Epithelial cell of proximal tubule (primary cell): Measurements from ENCODE around the gene EPHA4. TPM values are rescaled to one million over a fixed set of nuclear protein-coding genes. Genes with fewer than 3 reads are reported as not detected.

ENCODE experiments used
- DNase-seq: peaks from one replicate; pipeline ENCODE4 v3.0.0-alpha.2; 2011; ENCODE audit warnings: low read depth
- H3K4me3 ChIP-seq: 2 replicates; pipeline ENCODE4 v1.5.1; 2011; ENCODE audit warnings: low read depth, mild to moderate bottlenecking, low read length
- total RNA-seq: library from RNA; depleted of rRNA; stranded (reverse); fragments of >200 nt; gene quantifications from 2 replicates; pipeline ENCODE4 v1.2.3, GENCODE V29; 2015
- TF ChIP-seq, protein P1 (sequence below): conservative IDR thresholded peaks from 2 replicates; pipeline ENCODE4 v1.5.1; 2012; ENCODE audit warnings: low read depth, mild to moderate bottlenecking, low read length

Gene EPHA4
- total RNA-seq, 1 donor from 2014 or later, result 13.3 TPM

DNA sequence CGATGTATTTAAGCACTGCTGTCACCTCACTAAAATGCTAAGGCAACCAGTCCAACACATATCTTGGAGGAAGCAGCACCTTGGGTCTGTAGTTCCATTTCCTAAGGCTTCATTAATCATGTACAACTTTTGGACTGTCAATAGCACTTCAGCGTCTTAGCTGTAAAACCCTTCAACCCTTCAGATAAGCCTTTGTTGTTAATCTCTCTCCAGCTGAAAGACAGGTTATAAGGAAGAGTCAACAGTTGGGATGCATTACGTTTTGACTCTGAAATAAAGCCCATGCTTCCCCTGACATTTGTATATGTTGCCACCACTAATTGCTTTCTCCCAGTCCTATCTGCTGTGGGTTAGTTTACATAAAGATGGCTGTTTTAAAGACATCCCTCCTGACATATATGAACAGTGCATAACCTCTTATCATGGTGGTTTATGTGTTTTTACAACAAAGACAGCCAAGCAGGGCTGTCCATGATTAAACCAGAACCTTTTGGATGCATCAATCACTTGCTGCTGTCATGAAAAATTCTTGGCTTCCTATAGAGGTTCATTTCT lies 81.5 kb downstream of the EPHA4 start:
- no peak for DNase-seq
- H3K4me3 ChIP-seq, result no peak overlapping the region
- TF ChIP-seq, protein P1, sequence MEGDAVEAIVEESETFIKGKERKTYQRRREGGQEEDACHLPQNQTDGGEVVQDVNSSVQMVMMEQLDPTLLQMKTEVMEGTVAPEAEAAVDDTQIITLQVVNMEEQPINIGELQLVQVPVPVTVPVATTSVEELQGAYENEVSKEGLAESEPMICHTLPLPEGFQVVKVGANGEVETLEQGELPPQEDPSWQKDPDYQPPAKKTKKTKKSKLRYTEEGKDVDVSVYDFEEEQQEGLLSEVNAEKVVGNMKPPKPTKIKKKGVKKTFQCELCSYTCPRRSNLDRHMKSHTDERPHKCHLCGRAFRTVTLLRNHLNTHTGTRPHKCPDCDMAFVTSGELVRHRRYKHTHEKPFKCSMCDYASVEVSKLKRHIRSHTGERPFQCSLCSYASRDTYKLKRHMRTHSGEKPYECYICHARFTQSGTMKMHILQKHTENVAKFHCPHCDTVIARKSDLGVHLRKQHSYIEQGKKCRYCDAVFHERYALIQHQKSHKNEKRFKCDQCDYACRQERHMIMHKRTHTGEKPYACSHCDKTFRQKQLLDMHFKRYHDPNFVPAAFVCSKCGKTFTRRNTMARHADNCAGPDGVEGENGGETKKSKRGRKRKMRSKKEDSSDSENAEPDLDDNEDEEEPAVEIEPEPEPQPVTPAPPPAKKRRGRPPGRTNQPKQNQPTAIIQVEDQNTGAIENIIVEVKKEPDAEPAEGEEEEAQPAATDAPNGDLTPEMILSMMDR, result no peak

DNA sequence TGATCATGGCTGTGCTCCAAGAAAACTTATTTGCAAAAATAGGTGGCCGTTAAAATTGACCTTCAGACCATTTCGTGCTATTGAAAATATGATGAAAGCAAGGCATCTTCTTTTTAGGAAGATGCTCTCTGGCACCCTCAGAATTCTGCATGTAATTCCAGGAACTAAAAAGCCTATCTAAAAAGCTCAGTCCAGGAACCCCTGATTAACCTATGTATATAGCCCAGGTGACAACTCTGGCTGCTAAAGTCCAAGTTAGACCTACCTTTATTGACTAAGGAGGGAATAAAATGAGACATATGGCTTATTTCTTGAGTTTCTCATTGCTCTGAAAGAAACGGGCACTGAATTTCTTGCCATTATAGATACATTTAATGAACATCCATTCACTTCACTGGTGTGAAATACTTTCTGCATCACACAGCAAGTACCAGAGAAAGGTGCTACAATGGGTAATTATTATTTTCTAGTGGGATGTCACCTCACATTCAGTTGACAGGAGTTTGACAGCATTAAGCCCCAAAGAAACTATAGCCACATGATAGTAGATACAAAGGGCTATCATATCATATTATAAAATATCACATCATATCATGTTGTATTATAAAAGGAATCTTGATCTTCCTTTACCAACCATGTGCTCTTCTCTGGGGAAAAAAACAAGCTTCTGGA lies 83.8 kb downstream of the EPHA4 start:
- H3K4me3 ChIP-seq, result no peak overlapping the region
- DNase-seq, result no peak
- TF ChIP-seq, protein P1, result no peak

DNA sequence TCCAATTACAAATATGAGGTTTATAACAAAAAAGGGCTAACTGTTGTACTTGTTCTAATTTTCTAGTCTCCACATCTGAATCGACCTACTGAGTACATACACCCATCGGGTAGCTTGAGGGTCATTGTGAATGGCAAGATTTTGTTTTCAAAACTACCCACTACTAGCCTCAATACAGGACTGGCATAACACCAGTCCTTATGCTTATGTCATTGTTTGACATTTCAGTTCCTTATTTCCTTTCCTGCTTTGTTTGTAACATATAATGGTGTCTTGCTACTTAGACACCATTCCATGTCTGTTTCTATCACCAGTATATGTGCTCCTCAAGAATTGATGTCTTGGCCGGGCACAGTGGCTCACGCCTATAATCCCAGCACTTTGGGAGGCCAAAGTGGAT lies 86.0 kb downstream of the EPHA4 start:
- no peak for DNase-seq

DNA sequence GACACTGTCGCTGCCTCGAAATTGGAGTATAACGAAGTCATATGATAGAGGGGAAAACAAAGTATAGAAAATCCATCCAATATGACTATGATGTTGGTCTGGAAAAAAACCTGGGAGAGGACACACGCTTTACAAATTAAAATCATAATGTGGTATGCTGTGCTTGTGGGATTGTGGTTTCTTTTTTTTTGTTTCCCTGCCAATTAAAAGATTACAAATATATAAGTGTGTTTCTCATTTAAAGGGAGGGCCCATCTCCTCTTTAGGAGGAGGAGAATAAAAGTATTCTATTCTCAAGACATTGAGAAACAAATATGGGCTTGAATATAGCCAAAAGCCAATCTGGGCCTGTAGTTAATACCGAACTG lies 86.6 kb downstream of the EPHA4 start:
- no peak overlapping the region for H3K4me3 ChIP-seq
- TF ChIP-seq, protein P1, result no peak
- DNase-seq, result no peak

More for the DNA sequence above, 86.0 kb downstream of the EPHA4 start:
- no peak overlapping the region for H3K4me3 ChIP-seq
- TF ChIP-seq, protein P1, result no peak

DNA sequence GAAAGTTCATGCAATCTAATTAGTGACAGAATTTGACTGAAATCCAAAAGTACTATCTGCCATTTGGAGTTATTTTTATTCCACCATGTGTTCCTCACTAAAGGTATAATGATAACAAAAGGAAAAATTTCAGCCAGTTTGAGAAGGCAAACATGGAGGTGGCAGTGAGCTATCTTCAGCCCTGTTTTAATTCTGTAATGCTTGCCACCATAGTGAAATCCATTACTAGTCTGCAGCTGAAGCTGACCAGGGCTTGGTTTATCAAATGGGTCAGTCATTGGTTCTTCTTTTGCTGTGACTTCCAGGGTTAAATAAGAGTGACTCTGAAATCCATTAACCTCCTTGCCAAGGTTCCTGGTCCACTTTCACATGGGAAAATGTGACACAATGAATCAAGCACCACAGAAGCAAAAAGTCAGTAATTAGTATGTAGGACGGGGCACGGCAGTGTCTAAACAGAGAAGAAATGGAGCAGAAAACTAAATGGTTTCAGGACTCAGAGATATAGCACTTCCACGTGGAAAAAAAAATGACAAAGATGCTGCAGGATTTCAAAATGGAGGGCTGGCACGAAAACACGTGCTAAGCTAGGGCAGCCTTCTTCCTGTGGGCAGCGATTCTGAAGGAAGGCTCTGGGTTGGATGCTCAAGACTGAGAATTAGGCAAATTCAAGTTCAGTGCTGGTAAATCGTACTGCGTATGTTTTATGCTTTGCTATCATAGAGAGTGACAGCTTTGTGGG lies 87.2 kb downstream of the EPHA4 start:
- no peak overlapping the region for H3K4me3 ChIP-seq
- TF ChIP-seq, protein P1, result no peak
- DNase-seq, result no peak

DNA sequence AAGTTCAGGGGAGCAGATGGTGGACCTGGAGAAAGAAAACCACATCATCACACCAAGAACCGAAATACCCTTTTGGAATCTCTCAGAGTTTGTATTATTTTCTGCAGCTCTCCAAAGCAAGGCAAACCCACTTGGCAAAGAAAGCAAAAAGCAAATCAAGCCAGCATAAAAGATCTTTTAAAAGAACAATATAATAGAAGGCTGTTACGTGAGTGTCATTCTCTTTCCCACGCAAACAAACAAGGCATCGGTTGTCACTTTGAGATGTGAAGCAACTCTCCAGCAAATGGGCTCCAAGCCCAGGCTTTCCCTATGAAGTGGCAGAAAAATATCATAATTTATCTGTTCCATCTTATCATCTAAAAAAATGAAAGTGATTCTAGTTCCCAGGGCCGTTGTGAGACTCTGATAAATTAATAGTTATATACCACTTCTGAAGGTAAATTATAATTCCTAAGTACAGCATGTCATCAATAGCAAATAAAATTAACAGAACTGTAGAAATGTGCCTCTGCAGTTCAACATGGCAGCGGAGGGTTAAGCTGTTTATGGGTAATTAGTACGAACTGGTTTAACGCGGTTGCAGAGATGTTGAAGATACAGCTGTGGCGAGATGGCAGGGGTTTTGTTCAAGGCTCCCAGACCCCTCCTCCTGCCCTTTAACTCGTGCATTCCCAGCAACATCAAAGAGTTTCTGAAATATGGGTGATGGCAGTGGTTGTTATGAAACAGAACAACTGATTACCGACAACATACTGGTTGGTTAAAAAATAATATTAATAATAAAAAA lies 89.2 kb downstream of the EPHA4 start:
- TF ChIP-seq, protein P1, result no peak
- DNase-seq, result no peak
- H3K4me3 ChIP-seq, result no peak overlapping the region
